Activated CD4-positive, alpha-beta T cell treated with anti-CD3 and anti-CD28 coated beads, Interleukin-2, Interleukin-6, amounts not matched to agents 100 ng/mL and 50 ng/mL, durations not matched to agents 16 hours and 8 hours (primary cell): ENCODE measurements around the gene RHBDL1.
A peak's percentile ranks its signal among the peaks of the same experiment; 100 is the strongest.
"Not testable (repeated sequence)": the region's sequence is repeated elsewhere in the genome, so short reads cannot be mapped to it uniquely, and the experiment has no call there.

Source experiments
- DNase-seq: peaks from one replicate; pipeline ENCODE4 v3.0.0-alpha.2; 2020

The RHBDL1 gene

GRCh38 chr16:687499-687898 lies 12.0 kb downstream of the RHBDL1 start:
- no peak for DNase-seq

- no peak for DNase-seq
These were observed 13.9 kb downstream of the RHBDL1 start for GRCh38 chr16:689175-689897.

- not testable (repeated sequence) for DNase-seq
These were observed 15.8 kb downstream of the RHBDL1 start for GRCh38 chr16:691242-691641.

- DNase-seq = no peak
These were observed 17.1 kb downstream of the RHBDL1 start for GRCh38 chr16:692356-693108.

- no peak for DNase-seq
These were observed 17.9 kb downstream of the RHBDL1 start for GRCh38 chr16:693364-693763.

- DNase-seq = no peak
These were observed 18.3 kb downstream of the RHBDL1 start for GRCh38 chr16:693766-694165.

- DNase-seq = no peak
These were observed 18.9 kb downstream of the RHBDL1 start for GRCh38 chr16:694187-694862.

- DNase-seq = no peak
These were observed 19.4 kb downstream of the RHBDL1 start for GRCh38 chr16:694863-695354.

- peak; percentile 78 for DNase-seq
These were observed 20.1 kb downstream of the RHBDL1 start for GRCh38 chr16:695355-696089.

- DNase-seq = no peak
These were observed 23.6 kb downstream of the RHBDL1 start for GRCh38 chr16:698911-699671.

GRCh38 chr16:700684-701584 lies 25.5 kb downstream of the RHBDL1 start:
- DNase-seq = no peak

GRCh38 chr16:702341-702740 lies 26.9 kb downstream of the RHBDL1 start:
- no peak for DNase-seq

GRCh38 chr16:703406-703805 lies 27.9 kb downstream of the RHBDL1 start:
- DNase-seq = no peak

GRCh38 chr16:704047-704446 lies 28.6 kb downstream of the RHBDL1 start:
- no peak for DNase-seq

- no peak for DNase-seq
These were observed 29.3 kb downstream of the RHBDL1 start for GRCh38 chr16:704552-705380.

GRCh38 chr16:705431-706188 lies 30.1 kb downstream of the RHBDL1 start, which contains the start of gene FBXL16:
TSS of gene FBXL16 (minus strand) at chr16:705801. CDS start at chr16:697405, 8,396 bp downstream.
- DNase-seq = no peak

- no peak for DNase-seq
These were observed 31.0 kb downstream of the RHBDL1 start for GRCh38 chr16:706189-707061.

- no peak for DNase-seq
These were observed 31.6 kb downstream of the RHBDL1 start for GRCh38 chr16:707062-707538.
